GM12878 (cell line): Measurements from ENCODE around the gene SLC25A51. TPM values are rescaled to one million over a fixed set of nuclear protein-coding genes. Genes with fewer than 3 reads are reported as not detected.

Experiments
- ATAC-seq: fragments of 200-7000 bp; cut with Tn5 transposase; 3 replicates; pipeline ENCODE4 v1.9.1; 2020; ENCODE audit warnings: mild to moderate bottlenecking, moderate library complexity
- BruUV-seq: library from RNA; stranded (reverse); fragments of 400-500 nt; replicated peaks from 2 replicates; lab custom pipeline; 2021; lab: Mats Ljungman, UMichigan
- CTCF ChIA-PET: fragments of 300-600 bp; sonication (Branson Sonifier 250); formaldehyde crosslinking; extraction: SDS; loops from one replicate; lab custom pipeline; 2021; ENCODE audit warnings: inconsistent platforms; lab: Yijun Ruan, JAX
- POLR2A ChIA-PET: fragments of 350-600 bp; formaldehyde crosslinking; extraction: SDS; loops from one replicate; lab custom pipeline; 2021; ENCODE audit warnings: inconsistent platforms; lab: Charles Lee
- RAD21 ChIA-PET: fragments of 300-600 bp; sonication (Branson Sonifier 250); formaldehyde crosslinking; loops from one replicate; lab custom pipeline; 2023; ENCODE audit warnings: antibody characterized with exemption; ENCODE audit not compliant: unreplicated experiment; lab: Charles Lee
- SMC1A ChIA-PET: fragments of 300-600 bp; sonication (Branson Sonifier 250); formaldehyde crosslinking; loops from one replicate; lab custom pipeline; 2023; ENCODE audit not compliant: unreplicated experiment, uncharacterized antibody; lab: Charles Lee
- DNase-seq: peaks from one replicate; pipeline ENCODE4 v3.0.0-alpha.2; 2011; ENCODE audit warnings: low read depth, low spot score
- FAIRE-seq: peaks from 3 replicates; lab custom pipeline; 2011; peaks lifted over from hg19 to GRCh38; lab: Jason Lieb, UNC
- H2AFZ ChIP-seq: 2 replicates; pipeline ENCODE4 v1.6.0; 2011; ENCODE audit warnings: low read depth, low read length, control low read depth; ENCODE audit not compliant: control insufficient read depth
- H3K27ac ChIP-seq: 2 replicates; pipeline ENCODE4 v1.5.1; 2011; ENCODE audit warnings: control low read depth; ENCODE audit not compliant: control insufficient read depth, insufficient read depth
- H3K27me3 ChIP-seq, 2 experiments: replicated peaks in 1 of 2; 2 replicates each; pipeline versions ENCODE4 v1.6.0 to v1.6.1; 2011; ENCODE audit warnings: low read length in 1 of 2; ENCODE audit not compliant: control insufficient read depth in 2 of 2, insufficient read depth in 2 of 2
- H3K36me3 ChIP-seq, 2 experiments: 2 replicates each; pipeline ENCODE4 v1.5.1; 2011; ENCODE audit warnings: low read length in 1 of 2; ENCODE audit not compliant: control insufficient read depth in 2 of 2, insufficient read depth in 2 of 2
- H3K4me1 ChIP-seq: 2 replicates; pipeline ENCODE4 v1.6.1; 2011; ENCODE audit warnings: mild to moderate bottlenecking, low read length, moderate library complexity, mixed read lengths; ENCODE audit not compliant: control insufficient read depth, insufficient read depth
- H3K4me2 ChIP-seq: 2 replicates; pipeline ENCODE4 v1.6.0; 2011; ENCODE audit warnings: control low read depth; ENCODE audit not compliant: control insufficient read depth, insufficient read depth
- H3K4me3 ChIP-seq: fragments of 200-600 bp; sonication (generic); 2 replicates; pipeline ENCODE4 v1.5.1; 2016
- H3K79me2 ChIP-seq: 2 replicates; pipeline ENCODE4 v1.6.0; 2011; ENCODE audit warnings: low read length; ENCODE audit not compliant: control insufficient read depth, insufficient read depth
- H3K9ac ChIP-seq: 2 replicates; pipeline ENCODE4 v1.8.0; 2011; ENCODE audit warnings: low read length, control low read depth, mixed read lengths; ENCODE audit not compliant: control insufficient read depth, insufficient read depth
- H3K9me3 ChIP-seq: replicated peaks from 3 replicates; pipeline ENCODE4 v1.5.1; 2011; ENCODE audit warnings: mild to moderate bottlenecking, low read length; ENCODE audit not compliant: control insufficient read depth, insufficient read depth
- H4K20me1 ChIP-seq: 2 replicates; pipeline ENCODE4 v1.6.0; 2011; ENCODE audit not compliant: control insufficient read depth, insufficient read depth
- KAT2A ChIP-seq: conservative IDR thresholded peaks from 2 replicates; pipeline ENCODE4 v1.6.1; 2011; ENCODE audit warnings: low read depth, low read length; ENCODE audit not compliant: control insufficient read depth
- NFIC ChIP-seq: IDR thresholded peaks from 2 replicates; pipeline ENCODE4 v1.6.1; 2012; ENCODE audit warnings: low read depth, mild to moderate bottlenecking, inconsistent platforms, low read length, moderate library complexity
- NFYA ChIP-seq: IDR thresholded peaks from 2 replicates; pipeline ENCODE4 v1.6.1; 2011; ENCODE audit warnings: low read depth, mild to moderate bottlenecking, low read length, improper control_type of control experiment, borderline replicate concordance
- NRF1 ChIP-seq: conservative IDR thresholded peaks from 2 replicates; pipeline ENCODE4 v1.6.1; 2011; ENCODE audit warnings: mild to moderate bottlenecking, low read depth, low read length, improper control_type of control experiment
- PAX5 ChIP-seq: IDR thresholded peaks from 2 replicates; pipeline ENCODE4 v1.6.1; 2011; ENCODE audit warnings: low read depth, low read length, borderline replicate concordance
- POLR2AphosphoS2 ChIP-seq: IDR thresholded peaks from 2 replicates; pipeline ENCODE4 v1.6.1; 2011; ENCODE audit warnings: low read depth, mild to moderate bottlenecking, low read length, improper control_type of control experiment, moderate library complexity
- SREBF2 ChIP-seq: IDR thresholded peaks from 2 replicates; pipeline ENCODE4 v1.6.1; 2012; ENCODE audit warnings: mild to moderate bottlenecking, low read length
- STAT3 ChIP-seq: IDR thresholded peaks from 2 replicates; pipeline ENCODE4 v1.6.1; 2011; ENCODE audit warnings: low read depth, low read length, improper control_type of control experiment
- ZNF622 ChIP-seq: fragments of 450-650 bp; IDR thresholded peaks from 2 replicates; pipeline ENCODE4 v1.6.1; 2017; ENCODE audit warnings: mild to moderate bottlenecking, inconsistent platforms
- WGBS: methylation state at CpG from one replicate; pipeline ENCODE4 v1.1.6; 2016; ENCODE audit warnings: low lambda C conversion rate; ENCODE audit not compliant: insufficient replicate concordance, insufficient coverage; ENCODE audit errors: missing lambda C conversion rate; 5-methylcytosine and 5-hydroxymethylcytosine counted together
- in situ Hi-C: fragments of 300-500 bp; cut with MboI; formaldehyde crosslinking; loops from 9 replicates; pipeline ENCODE4 v1.14.3; 2018; ENCODE audit warnings: mixed read lengths
- intact Hi-C: fragments of 100-400 bp; cut with micrococcal nuclease; formaldehyde crosslinking; loops from one replicate; pipeline ENCODE4 v1.14.2; 2022; ENCODE audit not compliant: unreplicated experiment
- polyA plus RNA-seq, 11 experiments: library from polyadenylated mRNA; depleted of rRNA in 4 of 11; unstranded in 6 of 11; stranded (reverse) in 5 of 11; fragments of >200 nt; fragmentation: Nextera tagmentation in 4 of 11; fragmentation: Illumina TruSeq in 1 of 11; extraction: Ambion mirVana in 4 of 11; extraction: Trizol in 1 of 11; gene quantifications; 1 replicate in 1 of 11; 2 replicates in 10 of 11; pipeline versions ENCODE4 v1.2.1 to v1.2.3, GENCODE V29; 2011 to 2016; ENCODE audit warnings: inconsistent platforms in 2 of 11, missing spikeins in 2 of 11, low read depth in 1 of 11
- total RNA-seq, 4 experiments: library from RNA; depleted of rRNA in 3 of 4; stranded (reverse); fragments of >200 nt in 3 of 4; fragmentation: Illumina TruSeq in 1 of 4; extraction: Trizol in 1 of 4; gene quantifications; 2 replicates each; pipeline versions ENCODE4 v1.2.1 to v1.2.3, GENCODE V29; 2013 to 2021
- TF ChIP-seq, protein P1 (sequence below): IDR thresholded peaks from 2 replicates; pipeline ENCODE4 v1.6.1; 2011; ENCODE audit warnings: borderline replicate concordance, low read depth, mild to moderate bottlenecking, moderate library complexity, low read length; ENCODE audit not compliant: insufficient read depth, poor library complexity, severe bottlenecking
- TF ChIP-seq, protein P2 (sequence below): IDR thresholded peaks from 2 replicates; pipeline ENCODE4 v1.6.1; 2012; ENCODE audit warnings: low read depth, low read length, improper control_type of control experiment
- TF ChIP-seq, protein P3 (sequence below): fragments of 450-650 bp; IDR thresholded peaks from 2 replicates; pipeline ENCODE4 v1.6.1; 2017; ENCODE audit warnings: mild to moderate bottlenecking
- TF ChIP-seq, protein P4 (sequence below): fragments of 450-650 bp; IDR thresholded peaks from 2 replicates; pipeline ENCODE4 v1.6.1; 2016; ENCODE audit warnings: mild to moderate bottlenecking, moderate library complexity, borderline replicate concordance

SLC25A51 gene
- total and polyA plus RNA-seq, 10 of the 15 experiments (the other 5 are each of a cell fraction or from before 2014, with no cell fraction given), result 3.8 to 29.3 (median 13.2) TPM

DNA sequence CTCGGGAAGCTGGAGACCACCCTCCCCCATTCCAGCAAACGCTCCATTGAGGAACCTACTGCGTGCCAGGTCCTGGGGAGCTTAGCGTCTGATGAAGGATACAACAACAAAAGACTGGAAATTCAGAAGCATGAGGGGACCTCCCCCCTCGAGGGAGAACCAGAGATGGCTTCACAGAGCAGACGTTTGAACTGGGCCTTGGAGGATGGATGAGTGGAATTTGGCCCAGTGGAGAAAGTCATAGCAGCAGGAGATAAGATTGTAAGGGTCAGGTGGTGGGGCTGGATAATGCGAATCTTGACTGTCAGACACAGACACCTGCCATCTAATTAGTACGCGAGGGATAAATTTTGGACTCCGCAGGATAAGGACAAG lies 1.2 kb upstream of the SLC25A51 start (continued):
- TF ChIP-seq, protein P1, sequence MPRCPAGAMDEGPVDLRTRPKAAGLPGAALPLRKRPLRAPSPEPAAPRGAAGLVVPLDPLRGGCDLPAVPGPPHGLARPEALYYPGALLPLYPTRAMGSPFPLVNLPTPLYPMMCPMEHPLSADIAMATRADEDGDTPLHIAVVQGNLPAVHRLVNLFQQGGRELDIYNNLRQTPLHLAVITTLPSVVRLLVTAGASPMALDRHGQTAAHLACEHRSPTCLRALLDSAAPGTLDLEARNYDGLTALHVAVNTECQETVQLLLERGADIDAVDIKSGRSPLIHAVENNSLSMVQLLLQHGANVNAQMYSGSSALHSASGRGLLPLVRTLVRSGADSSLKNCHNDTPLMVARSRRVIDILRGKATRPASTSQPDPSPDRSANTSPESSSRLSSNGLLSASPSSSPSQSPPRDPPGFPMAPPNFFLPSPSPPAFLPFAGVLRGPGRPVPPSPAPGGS, result no peak
- TF ChIP-seq PAX5 (no peak), SREBF2 (no peak)

DNA sequence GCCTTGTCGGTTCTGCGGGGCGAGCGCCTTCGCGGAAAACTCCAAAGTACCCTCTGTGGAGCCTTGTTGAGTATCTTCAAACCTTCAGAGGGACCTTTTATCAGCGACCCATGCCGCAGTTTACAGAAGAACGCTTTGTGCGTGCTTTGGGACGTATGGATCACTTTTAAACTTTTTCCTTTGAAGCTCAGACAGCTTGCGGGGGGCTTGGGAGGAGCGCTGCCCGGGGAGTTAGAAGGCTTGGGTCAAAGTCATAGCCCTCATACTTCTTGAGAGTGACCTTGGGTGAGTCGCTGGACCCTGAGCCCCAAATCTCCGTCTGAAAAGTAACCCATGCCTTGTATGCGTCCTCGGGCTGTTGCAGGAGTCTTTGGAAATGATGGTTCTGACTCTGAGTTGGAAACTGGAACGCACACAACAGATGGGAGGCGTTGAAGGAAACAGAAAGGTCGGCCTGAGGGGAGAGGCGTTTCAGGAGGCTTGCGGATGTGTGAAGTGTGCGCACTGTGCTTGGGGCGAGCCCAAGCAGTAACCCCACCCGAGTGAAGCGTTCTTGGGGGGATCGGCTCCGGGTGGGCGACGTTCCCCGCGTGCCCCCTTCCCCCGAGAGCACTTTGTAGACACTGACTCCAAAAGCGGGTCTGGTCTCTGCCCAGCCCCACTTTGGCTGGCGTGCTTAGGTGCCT lies 661 bp upstream of the SLC25A51 start:
- intact Hi-C loops, result loop anchor here (1.0 to 10.0 kb wide), 5 partner anchors 102 to 458 kb away; partner anchors contain the start of genes DCAF10, TOMM5 and TRMT10B
- no peaks in the 10 kb centered on the region for H4K20me1 ChIP-seq
- H3K4me3 ChIP-seq, result peak overlapping the region; percentile 86; the same call in 1 of the 2 replicates
- H2AFZ ChIP-seq, result peak overlapping the region; percentile 73
- ATAC-seq (no peak), DNase-seq (no peak), FAIRE-seq (no peak)
- ChIA-PET POLR2A (interaction anchor here (0.6 kb wide), 1 partner anchor 104 kb away, joined by 3 read pairs; no protein-coding TSS in a partner anchor), CTCF (interaction anchor here (0.5 to 3.4 kb wide), 8 partner anchors 9 to 493 kb away, joined by 3 to 10 read pairs (median 4); no protein-coding TSS in a partner anchor), RAD21 (no interaction called here), SMC1A (interaction anchor here (0.6 to 4.6 kb wide), 7 partner anchors 8 to 359 kb away, joined by 3 to 24 read pairs (median 3); no protein-coding TSS in a partner anchor)
- no peaks in the 10 kb centered on the region for H3K36me3 ChIP-seq
- no peak overlapping the region; the same call in 1 of the 2 replicates for H3K27ac ChIP-seq
- peaks cover 10% of the 10 kb centered on the region for H3K4me1 ChIP-seq
- in situ Hi-C loops, result loop anchor here (5.0 to 25.0 kb wide), 3 partner anchors 417 to 783 kb away; partner anchors contain the start of gene POLR1E
- H3K9me3 ChIP-seq, result no peaks in the 10 kb centered on the region
- H3K4me2 ChIP-seq, result peak overlapping the region; percentile 68
- 56% methylated on average over 36 of the region's 36 CpGs for WGBS
- TSS peak; percentile 75 for BruUV-seq
- H3K27me3 ChIP-seq, result no peaks in the 10 kb centered on the region
- peaks cover 25% of the 10 kb centered on the region for H3K79me2 ChIP-seq
- peak overlapping the region; percentile 80 for H3K9ac ChIP-seq
- TF ChIP-seq NRF1 (no peak), NFIC (peak; percentile 23; the same call in 1 of the 2 replicates), STAT3 (no peak), KAT2A (no peak), ZNF622 (no peak), POLR2AphosphoS2 (no peak), NFYA (no peak)
- TF ChIP-seq, protein P2, sequence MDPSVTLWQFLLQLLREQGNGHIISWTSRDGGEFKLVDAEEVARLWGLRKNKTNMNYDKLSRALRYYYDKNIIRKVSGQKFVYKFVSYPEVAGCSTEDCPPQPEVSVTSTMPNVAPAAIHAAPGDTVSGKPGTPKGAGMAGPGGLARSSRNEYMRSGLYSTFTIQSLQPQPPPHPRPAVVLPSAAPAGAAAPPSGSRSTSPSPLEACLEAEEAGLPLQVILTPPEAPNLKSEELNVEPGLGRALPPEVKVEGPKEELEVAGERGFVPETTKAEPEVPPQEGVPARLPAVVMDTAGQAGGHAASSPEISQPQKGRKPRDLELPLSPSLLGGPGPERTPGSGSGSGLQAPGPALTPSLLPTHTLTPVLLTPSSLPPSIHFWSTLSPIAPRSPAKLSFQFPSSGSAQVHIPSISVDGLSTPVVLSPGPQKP, result no peak
- TF ChIP-seq, protein P3, sequence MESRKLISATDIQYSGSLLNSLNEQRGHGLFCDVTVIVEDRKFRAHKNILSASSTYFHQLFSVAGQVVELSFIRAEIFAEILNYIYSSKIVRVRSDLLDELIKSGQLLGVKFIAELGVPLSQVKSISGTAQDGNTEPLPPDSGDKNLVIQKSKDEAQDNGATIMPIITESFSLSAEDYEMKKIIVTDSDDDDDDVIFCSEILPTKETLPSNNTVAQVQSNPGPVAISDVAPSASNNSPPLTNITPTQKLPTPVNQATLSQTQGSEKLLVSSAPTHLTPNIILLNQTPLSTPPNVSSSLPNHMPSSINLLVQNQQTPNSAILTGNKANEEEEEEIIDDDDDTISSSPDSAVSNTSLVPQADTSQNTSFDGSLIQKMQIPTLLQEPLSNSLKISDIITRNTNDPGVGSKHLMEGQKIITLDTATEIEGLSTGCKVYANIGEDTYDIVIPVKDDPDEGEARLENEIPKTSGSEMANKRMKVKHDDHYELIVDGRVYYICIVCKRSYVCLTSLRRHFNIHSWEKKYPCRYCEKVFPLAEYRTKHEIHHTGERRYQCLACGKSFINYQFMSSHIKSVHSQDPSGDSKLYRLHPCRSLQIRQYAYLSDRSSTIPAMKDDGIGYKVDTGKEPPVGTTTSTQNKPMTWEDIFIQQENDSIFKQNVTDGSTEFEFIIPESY, result peak; percentile 85
- TF ChIP-seq, protein P4, sequence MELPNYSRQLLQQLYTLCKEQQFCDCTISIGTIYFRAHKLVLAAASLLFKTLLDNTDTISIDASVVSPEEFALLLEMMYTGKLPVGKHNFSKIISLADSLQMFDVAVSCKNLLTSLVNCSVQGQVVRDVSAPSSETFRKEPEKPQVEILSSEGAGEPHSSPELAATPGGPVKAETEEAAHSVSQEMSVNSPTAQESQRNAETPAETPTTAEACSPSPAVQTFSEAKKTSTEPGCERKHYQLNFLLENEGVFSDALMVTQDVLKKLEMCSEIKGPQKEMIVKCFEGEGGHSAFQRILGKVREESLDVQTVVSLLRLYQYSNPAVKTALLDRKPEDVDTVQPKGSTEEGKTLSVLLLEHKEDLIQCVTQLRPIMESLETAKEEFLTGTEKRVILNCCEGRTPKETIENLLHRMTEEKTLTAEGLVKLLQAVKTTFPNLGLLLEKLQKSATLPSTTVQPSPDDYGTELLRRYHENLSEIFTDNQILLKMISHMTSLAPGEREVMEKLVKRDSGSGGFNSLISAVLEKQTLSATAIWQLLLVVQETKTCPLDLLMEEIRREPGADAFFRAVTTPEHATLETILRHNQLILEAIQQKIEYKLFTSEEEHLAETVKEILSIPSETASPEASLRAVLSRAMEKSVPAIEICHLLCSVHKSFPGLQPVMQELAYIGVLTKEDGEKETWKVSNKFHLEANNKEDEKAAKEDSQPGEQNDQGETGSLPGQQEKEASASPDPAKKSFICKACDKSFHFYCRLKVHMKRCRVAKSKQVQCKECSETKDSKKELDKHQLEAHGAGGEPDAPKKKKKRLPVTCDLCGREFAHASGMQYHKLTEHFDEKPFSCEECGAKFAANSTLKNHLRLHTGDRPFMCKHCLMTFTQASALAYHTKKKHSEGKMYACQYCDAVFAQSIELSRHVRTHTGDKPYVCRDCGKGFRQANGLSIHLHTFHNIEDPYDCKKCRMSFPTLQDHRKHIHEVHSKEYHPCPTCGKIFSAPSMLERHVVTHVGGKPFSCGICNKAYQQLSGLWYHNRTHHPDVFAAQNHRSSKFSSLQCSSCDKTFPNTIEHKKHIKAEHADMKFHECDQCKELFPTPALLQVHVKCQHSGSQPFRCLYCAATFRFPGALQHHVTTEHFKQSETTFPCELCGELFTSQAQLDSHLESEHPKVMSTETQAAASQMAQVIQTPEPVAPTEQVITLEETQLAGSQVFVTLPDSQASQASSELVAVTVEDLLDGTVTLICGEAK, result peak; percentile 26; the same call in 1 of the 2 replicates
